Esophagus muscularis mucosa (tissue), 4 donors: Measurements from ENCODE around the gene PLA2G6. TPM values are rescaled to one million over a fixed set of nuclear protein-coding genes. Genes with fewer than 3 reads are reported as not detected.

Experiments
- DNase-seq: peaks from one replicate; pipeline ENCODE4 v3.0.0-alpha.2; 2017; ENCODE audit errors: extremely low spot score
- H3K27ac ChIP-seq, 4 donors: fragments of 200-600 bp; sonication (generic); replicated peaks in 1 of 4; 1 replicate in 3 of 4; 2 replicates in 1 of 4; pipeline ENCODE4 v1.5.1; 2016 to 2019; ENCODE audit warnings: mild to moderate bottlenecking in 1 of 4
- H3K27me3 ChIP-seq, 4 donors: fragments of 200-600 bp; sonication (generic); one replicate each; pipeline versions ENCODE4 v1.5.1 to v1.6.0; 2016 to 2019
- H3K36me3 ChIP-seq, 4 donors: fragments of 200-600 bp; sonication (generic); one replicate each; pipeline ENCODE4 v1.5.1; 2016 to 2019
- H3K4me1 ChIP-seq, 4 donors: fragments of 200-600 bp; sonication (generic); one replicate each; pipeline ENCODE4 v1.5.1; 2016 to 2019
- H3K4me3 ChIP-seq, 4 donors: fragments of 200-600 bp; sonication (generic); 1 replicate in 2 of 4; 2 replicates in 2 of 4; pipeline ENCODE4 v1.5.1; 2016 to 2019; ENCODE audit warnings: mild to moderate bottlenecking in 4 of 4, moderate library complexity in 1 of 4
- H3K9me3 ChIP-seq, 4 donors: fragments of 200-600 bp; sonication (generic); 1 replicate in 3 of 4; 2 replicates in 1 of 4; pipeline ENCODE4 v1.5.1; 2016 to 2019
- CTCF ChIP-seq, 3 experiments: fragments of 200-600 bp in 2 of 3; fragments of 450-650 bp in 1 of 3; sonication (generic) in 2 of 3; IDR thresholded peaks; one replicate each; pipeline ENCODE4 v1.5.1; 2017 to 2019; ENCODE audit warnings: antibody characterized with exemption in 3 of 3, mild to moderate bottlenecking in 2 of 3, moderate library complexity in 1 of 3
- EP300 ChIP-seq: sonication (generic); formaldehyde crosslinking; IDR thresholded peaks from one replicate; pipeline ENCODE4 v1.6.1; 2017; ENCODE audit warnings: antibody characterized with exemption
- POLR2A ChIP-seq: fragments of 450-650 bp; IDR thresholded peaks from one replicate; pipeline ENCODE4 v1.6.1; 2017; ENCODE audit warnings: antibody characterized with exemption, moderate library complexity, mild to moderate bottlenecking, low read depth
- POLR2AphosphoS5 ChIP-seq, 2 donors: sonication (generic); formaldehyde crosslinking; IDR thresholded peaks; one replicate each; pipeline ENCODE4 v1.6.1; 2017; ENCODE audit warnings: antibody characterized with exemption in 2 of 2
- WGBS: methylation state at CpG from one replicate; pipeline ENCODE4 v1.1.5; 2018; 5-methylcytosine and 5-hydroxymethylcytosine counted together
- intact Hi-C: fragments of 100-400 bp; cut with DNase I; formaldehyde crosslinking; loops from one replicate; pipeline ENCODE4 v1.15.1; 2023
- total RNA-seq, 4 donors: library from RNA; depleted of rRNA; stranded (reverse); fragments of >200 nt; gene quantifications; one replicate each; pipeline versions ENCODE4 v1.1.0 to v1.2.1, GENCODE V29; 2016

PLA2G6 gene
- total RNA-seq, 4 donors from 2014 or later: 13.9 to 18.3 (median 15.6) TPM

- WGBS: 100% methylated on average over 5 of the region's 5 CpGs
- no peaks in the 10 kb centered on the region for H3K4me1 ChIP-seq
- no peaks in the 10 kb centered on the region for H3K9me3 ChIP-seq
- peaks cover 0 to 47% (median 18%) of the 10 kb centered on the region in 4 donors for H3K36me3 ChIP-seq
- TF ChIP-seq POLR2A (no peak), EP300 (no peak), POLR2AphosphoS5 (IDR thresholded peaks at IDR 0.05) (no peak), CTCF (IDR thresholded peaks at IDR 0.05) (no peak)
- H3K27me3 ChIP-seq: no peaks in the 10 kb centered on the region
- no peak for DNase-seq
- H3K4me3 ChIP-seq: no peak overlapping the region
- intact Hi-C loops: no loop called here
- no peak overlapping the region for H3K27ac ChIP-seq
Measured at GRCh38 chr22:38144025-38144405, 37.6 kb downstream of the PLA2G6 start.

- Histone ChIP-seq H3K4me1 (no peaks in the 10 kb centered on the region), H3K27me3 (no peaks in the 10 kb centered on the region), H3K9me3 (no peaks in the 10 kb centered on the region), H3K27ac (no peak overlapping the region), H3K36me3 (peaks cover 0 to 60% (median 25%) of the 10 kb centered on the region in 4 donors), H3K4me3 (no peak overlapping the region)
- intact Hi-C loops: no loop called here
- DNase-seq: no peak
- TF ChIP-seq CTCF (IDR thresholded peaks at IDR 0.05) (no peak), POLR2AphosphoS5 (IDR thresholded peaks at IDR 0.05) (no peak), EP300 (no peak), POLR2A (no peak)
- WGBS: 92% methylated on average over 5 of the region's 5 CpGs
Measured at GRCh38 chr22:38142606-38143005, 39.0 kb downstream of the PLA2G6 start.

GRCh38 chr22:38141217-38141973 is 40.2 kb downstream of the PLA2G6 start:
- intact Hi-C loops: no loop called here
- Histone ChIP-seq H3K27me3 (no peaks in the 10 kb centered on the region), H3K4me3 (no peak overlapping the region), H3K4me1 (no peaks in the 10 kb centered on the region), H3K9me3 (no peaks in the 10 kb centered on the region), H3K36me3 (peaks cover 0 to 68% (median 27%) of the 10 kb centered on the region in 4 donors), H3K27ac (no peak overlapping the region)
- WGBS: 91% methylated on average over 15 of the region's 16 CpGs
- no peak for DNase-seq
- no peak for TF ChIP-seq POLR2A
- no peak for TF ChIP-seq EP300
- no peak for TF ChIP-seq POLR2AphosphoS5 (IDR thresholded peaks at IDR 0.05)
- TF ChIP-seq CTCF (IDR thresholded peaks at IDR 0.05): no peak

GRCh38 chr22:38139901-38140300 is 41.7 kb downstream of the PLA2G6 start:
- DNase-seq: no peak
- WGBS: 98% methylated on average over 11 of the region's 11 CpGs
- Histone ChIP-seq H3K36me3 (peaks cover 0 to 79% (median 35%) of the 10 kb centered on the region in 4 donors), H3K27me3 (no peaks in the 10 kb centered on the region), H3K27ac (no peak overlapping the region), H3K4me3 (no peak overlapping the region), H3K4me1 (no peaks in the 10 kb centered on the region), H3K9me3 (no peaks in the 10 kb centered on the region)
- no peak for TF ChIP-seq CTCF (IDR thresholded peaks at IDR 0.05)
- TF ChIP-seq EP300: no peak
- TF ChIP-seq POLR2A: no peak
- TF ChIP-seq POLR2AphosphoS5 (IDR thresholded peaks at IDR 0.05): no peak
- intact Hi-C loops: no loop called here
